Adrenal gland (tissue), 12 donors: ENCODE data around the gene LIMD2. TPM values are rescaled to one million over a fixed set of nuclear protein-coding genes. Genes with fewer than 3 reads are reported as not detected.
"Not testable (repeated sequence)": the region's sequence is repeated elsewhere in the genome, so short reads cannot be mapped to it uniquely, and the experiment has no call there.

Experiments
- DNase-seq, 7 donors: peaks; one replicate each; pipeline ENCODE4 v3.0.0-alpha.2; 2019 to 2020
- H3K27ac ChIP-seq, 5 donors: fragments of 200-600 bp; sonication (generic) in 4 of 5; 1 replicate in 3 of 5; 2 replicates in 2 of 5; pipeline versions ENCODE4 v1.5.1 to v1.8.0; 2016 to 2020; ENCODE audit warnings: mild to moderate bottlenecking in 1 of 5
- H3K27me3 ChIP-seq: fragments of 200-600 bp; 2 replicates; pipeline ENCODE4 v1.8.0; 2021
- H3K36me3 ChIP-seq, 2 donors: fragments of 200-600 bp; replicated peaks in 1 of 2; 1 replicate in 1 of 2; 2 replicates in 1 of 2; pipeline versions ENCODE4 v1.5.1 to v1.8.0; 2018 to 2022
- H3K4me1 ChIP-seq, 2 donors: fragments of 200-600 bp; replicated peaks in 1 of 2; 1 replicate in 1 of 2; 2 replicates in 1 of 2; pipeline versions ENCODE4 v1.5.1 to v1.8.0; 2018 to 2021
- H3K4me3 ChIP-seq, 4 donors: fragments of 200-600 bp; sonication (generic) in 3 of 4; one replicate each; pipeline ENCODE4 v1.5.1; 2016 to 2018
- H3K9me3 ChIP-seq, 3 donors: fragments of 200-600 bp; sonication (generic) in 1 of 3; replicated peaks in 1 of 3; 1 replicate in 2 of 3; 2 replicates in 1 of 3; pipeline versions ENCODE4 v1.5.1 to v1.8.0; 2016 to 2021
- CTCF ChIP-seq, 6 experiments: fragments of 450-650 bp in 4 of 6; fragments of 200-600 bp in 2 of 6; sonication (generic) in 1 of 6; IDR thresholded peaks; 1 replicate in 5 of 6; 2 replicates in 1 of 6; pipeline versions ENCODE4 v1.5.1 to v1.8.0; 2016 to 2021; ENCODE audit warnings: antibody characterized with exemption in 6 of 6, mild to moderate bottlenecking in 2 of 6, moderate library complexity in 1 of 6
- POLR2A ChIP-seq, 2 donors: fragments of 450-650 bp; IDR thresholded peaks; one replicate each; pipeline ENCODE4 v1.6.1; 2017; ENCODE audit warnings: antibody characterized with exemption in 2 of 2, mild to moderate bottlenecking in 2 of 2, moderate library complexity in 1 of 2
- WGBS, 4 donors: extraction: QIAGEN DNeasy Blood & Tissue Kit in 2 of 4; methylation state at CpG; one replicate each; pipeline versions ENCODE4 v1.1.5 to v1.1.7; 2013 to 2017; 5-methylcytosine and 5-hydroxymethylcytosine counted together
- intact Hi-C, 2 donors: fragments of 100-400 bp; cut with DNase I; formaldehyde crosslinking; loops; one replicate each; pipeline versions ENCODE4 v1.14.1 to v1.15.0; 2022 to 2023
- polyA plus RNA-seq, 3 donors: library from polyadenylated mRNA; stranded (reverse); fragments of 200-250 nt in 2 of 3; fragments of 350-450 nt in 1 of 3; fragmentation: Illumina TruSeq in 1 of 3; extraction: RNeasy Lipid Tissue Mini Kit (QIAGEN cat#74804) in 1 of 3; gene quantifications; one replicate each; pipeline ENCODE4 v1.2.3, GENCODE V29; 2013 to 2014
- total RNA-seq, 9 donors: library from RNA; depleted of rRNA in 4 of 9; stranded (reverse); fragments of >200 nt in 4 of 9; fragments of 120-200 nt in 1 of 9; fragmentation: NEBNext Ultra II Directional in 1 of 9; extraction: Animal tissue kit (Norgen Biotek cat#: 25700) in 1 of 9; gene quantifications; one replicate each; pipeline versions ENCODE4 v1.1.0 to v1.2.4, GENCODE V29; 2013 to 2023
- donor health status: healthy with polysubstance abuse.
- donor health status: Bipolar disorder and iron deficiency.
- donor health status: DM: yes; HTN: yes; CAD: no.
- donor health status: DM: no; HTN: no; CAD: no.
- donor health status: DM: no; HTN: no; CAD: no.
- donor health status: DM: yes; HTN: yes; CAD: no.

Gene LIMD2
- total and polyA plus RNA-seq, 12 donors = 2.5 to 76.3 (median 12.0) TPM

GRCh38 chr17:63740464-63741142, 40.7 kb upstream of the LIMD2 start:
- H3K4me3 ChIP-seq = peak overlapping the region in 3 of 4 donors; percentile 37 to 81 (median 52)
- intact Hi-C loops = no loop called here
- peaks cover 12 to 15% of the 10 kb centered on the region in 2 donors for H3K4me1 ChIP-seq
- TF ChIP-seq POLR2A (IDR thresholded peaks at IDR 0.05) (no peak), CTCF (IDR thresholded peaks at IDR 0.05) (no peak)
- peak overlapping the region; percentile 88 to 93 (median 92) for H3K27ac ChIP-seq
- H3K9me3 ChIP-seq = no peaks in the 10 kb centered on the region
- no peaks in the 10 kb centered on the region for H3K27me3 ChIP-seq
- no peak for DNase-seq
- peaks cover 0 to 4% of the 10 kb centered on the region in 2 donors for H3K36me3 ChIP-seq
- WGBS, 4 donors = 40 to 43% (median 42%) methylated on average over 12 of the region's 12 CpGs

GRCh38 chr17:63735691-63736090, 35.8 kb upstream of the LIMD2 start:
- intact Hi-C loops = no loop called here
- Histone ChIP-seq H3K4me1 (peaks cover 5 to 6% of the 10 kb centered on the region in 2 donors), H3K27ac (no peak overlapping the region), H3K9me3 (no peaks in the 10 kb centered on the region), H3K27me3 (no peaks in the 10 kb centered on the region), H3K4me3 (no peak overlapping the region), H3K36me3 (no peaks in the 10 kb centered on the region)
- 89 to 95% (median 94%) methylated on average over 8 of the region's 8 CpGs for WGBS, 4 donors
- TF ChIP-seq POLR2A (IDR thresholded peaks at IDR 0.05) (no peak), CTCF (IDR thresholded peaks at IDR 0.05) (no peak)
- DNase-seq = peak in 1 of 7 donors; percentile 46

- H3K27ac ChIP-seq = no peak overlapping the region
- peaks cover 0 to 25% of the 10 kb centered on the region in 2 donors for H3K36me3 ChIP-seq
- 55 to 69% (median 66%) methylated on average over 2 of the region's 2 CpGs for WGBS, 4 donors
- peak in 1 of 7 donors; percentile 38 for DNase-seq
- no peaks in the 10 kb centered on the region for H3K9me3 ChIP-seq
- TF ChIP-seq POLR2A (IDR thresholded peaks at IDR 0.05) (no peak), CTCF (IDR thresholded peaks at IDR 0.05) (no peak)
- no peak overlapping the region for H3K4me3 ChIP-seq
- H3K27me3 ChIP-seq = no peaks in the 10 kb centered on the region
- peaks cover 0 to 16% of the 10 kb centered on the region in 2 donors for H3K4me1 ChIP-seq
- intact Hi-C loops = no loop called here
These were observed 22.5 kb upstream of the LIMD2 start for GRCh38 chr17:63722403-63722802.

- WGBS, 4 donors = 91 to 99% (median 94%) methylated on average over 5 of the region's 5 CpGs
- H3K9me3 ChIP-seq, H3K27me3 ChIP-seq, DNase-seq, H3K27ac ChIP-seq, intact Hi-C loops, H3K4me3 ChIP-seq: not testable (repeated sequence)
- H3K4me1 ChIP-seq = peaks cover 0 to 16% of the 10 kb centered on the region in 2 donors
- H3K36me3 ChIP-seq = peaks cover 0 to 13% of the 10 kb centered on the region in 2 donors
These were observed 20.3 kb upstream of the LIMD2 start for GRCh38 chr17:63720194-63720593.

GRCh38 chr17:63718988-63719387, 19.1 kb upstream of the LIMD2 start:
- Histone ChIP-seq H3K27me3 (no peaks in the 10 kb centered on the region), H3K27ac (peak overlapping the region in 2 of 5 donors; percentile 1 to 6), H3K9me3 (no peaks in the 10 kb centered on the region), H3K36me3 (peaks cover 0 to 7% of the 10 kb centered on the region in 2 donors), H3K4me3 (no peak overlapping the region), H3K4me1 (peaks cover 0 to 16% of the 10 kb centered on the region in 2 donors)
- TF ChIP-seq CTCF (IDR thresholded peaks at IDR 0.05) (no peak), POLR2A (IDR thresholded peaks at IDR 0.05) (no peak)
- intact Hi-C loops = no loop called here
- 61 to 85% (median 79%) methylated on average over 5 of the region's 5 CpGs for WGBS, 4 donors
- no peak for DNase-seq
